DOHH2 (cell line): ENCODE measurements around the gene GNAO1.

Experiments used
- H3F3A ChIP-seq: fragments of 200-600 bp; sonication (generic), shearing (Covaris generic); 2 replicates; pipeline ENCODE4 v1.6.0; 2016; ENCODE audit warnings: antibody characterized with exemption, mild to moderate bottlenecking; ENCODE audit not compliant: control insufficient read depth, insufficient read depth
- H3K27ac ChIP-seq: fragments of 200-600 bp; sonication (generic); 2 replicates; pipeline ENCODE4 v1.5.1; 2014; ENCODE audit warnings: low read depth, mild to moderate bottlenecking, low read length, moderate library complexity
- H3K27me3 ChIP-seq: fragments of 200-600 bp; sonication (generic); 2 replicates; pipeline ENCODE4 v1.6.1; 2014; ENCODE audit warnings: mild to moderate bottlenecking, low read length, mixed read lengths; ENCODE audit not compliant: control insufficient read depth
- H3K36me3 ChIP-seq: fragments of 200-600 bp; sonication (generic); 2 replicates; pipeline ENCODE4 v1.6.1; 2014; ENCODE audit warnings: mild to moderate bottlenecking, low read length, moderate library complexity, mixed read lengths; ENCODE audit not compliant: control insufficient read depth
- H3K4me1 ChIP-seq: fragments of 200-600 bp; sonication (generic); 2 replicates; pipeline ENCODE4 v1.6.1; 2014; ENCODE audit warnings: mild to moderate bottlenecking, low read length, mixed read lengths; ENCODE audit not compliant: control insufficient read depth
- H3K4me2 ChIP-seq: fragments of 200-600 bp; sonication (generic); 2 replicates; pipeline ENCODE4 v1.6.0; 2014; ENCODE audit warnings: mild to moderate bottlenecking, low read length, moderate library complexity
- H3K4me3 ChIP-seq: fragments of 200-600 bp; sonication (generic); 2 replicates; pipeline ENCODE4 v1.5.1; 2014; ENCODE audit warnings: mild to moderate bottlenecking, low read length, mixed read lengths
- H3K79me2 ChIP-seq: fragments of 200-600 bp; sonication (generic); 2 replicates; pipeline ENCODE4 v1.6.1; 2014; ENCODE audit warnings: mild to moderate bottlenecking, low read length, mixed read lengths; ENCODE audit not compliant: control insufficient read depth
- H3K9me2 ChIP-seq: fragments of 200-600 bp; sonication (generic); replicated peaks from 2 replicates; pipeline ENCODE4 v1.6.1; 2014; ENCODE audit warnings: mild to moderate bottlenecking, low read length, mixed read lengths; ENCODE audit not compliant: control insufficient read depth
- H3K9me3 ChIP-seq: fragments of 200-600 bp; sonication (generic); 2 replicates; pipeline ENCODE4 v1.6.1; 2014; ENCODE audit warnings: antibody characterized with exemption, low read length, mixed read lengths; ENCODE audit not compliant: control insufficient read depth, insufficient read depth
- H4K20me1 ChIP-seq: fragments of 200-600 bp; sonication (generic); 2 replicates; pipeline ENCODE4 v1.6.0; 2014; ENCODE audit warnings: low read depth, mild to moderate bottlenecking, antibody characterized with exemption, low read length, moderate library complexity; ENCODE audit not compliant: control insufficient read depth, insufficient read depth
- EZH2phosphoT487 ChIP-seq: fragments of 200-600 bp; sonication (generic); IDR thresholded peaks from 2 replicates; pipeline ENCODE4 v1.6.1; 2017; ENCODE audit warnings: borderline replicate concordance, mild to moderate bottlenecking, antibody characterized with exemption, low read length, moderate library complexity, mixed read lengths
- TF ChIP-seq, protein P1 (sequence below): fragments of 200-600 bp; sonication (generic); IDR thresholded peaks from one replicate; pipeline ENCODE4 v1.5.1; 2014; ENCODE audit warnings: antibody characterized with exemption, mild to moderate bottlenecking, low read depth, low read length; ENCODE audit not compliant: poor library complexity, severe bottlenecking

The GNAO1 gene

GRCh38 chr16:56320056-56320455 is 128.8 kb downstream of the GNAO1 start:
- Histone ChIP-seq H3K27me3 (peaks cover 9% of the 10 kb centered on the region), H3K4me2 (no peak overlapping the region), H3K36me3 (no peaks in the 10 kb centered on the region), H3K9me3 (no peaks in the 10 kb centered on the region), H3F3A (no peaks in the 10 kb centered on the region), H3K9me2 (no peaks in the 10 kb centered on the region), H3K27ac (no peak overlapping the region), H3K79me2 (no peaks in the 10 kb centered on the region), H4K20me1 (no peaks in the 10 kb centered on the region), H3K4me1 (peaks cover 3% of the 10 kb centered on the region; the same call in 1 of the 2 replicates), H3K4me3 (no peak overlapping the region)
- TF ChIP-seq EZH2phosphoT487 = no peak
- TF ChIP-seq, protein P1, sequence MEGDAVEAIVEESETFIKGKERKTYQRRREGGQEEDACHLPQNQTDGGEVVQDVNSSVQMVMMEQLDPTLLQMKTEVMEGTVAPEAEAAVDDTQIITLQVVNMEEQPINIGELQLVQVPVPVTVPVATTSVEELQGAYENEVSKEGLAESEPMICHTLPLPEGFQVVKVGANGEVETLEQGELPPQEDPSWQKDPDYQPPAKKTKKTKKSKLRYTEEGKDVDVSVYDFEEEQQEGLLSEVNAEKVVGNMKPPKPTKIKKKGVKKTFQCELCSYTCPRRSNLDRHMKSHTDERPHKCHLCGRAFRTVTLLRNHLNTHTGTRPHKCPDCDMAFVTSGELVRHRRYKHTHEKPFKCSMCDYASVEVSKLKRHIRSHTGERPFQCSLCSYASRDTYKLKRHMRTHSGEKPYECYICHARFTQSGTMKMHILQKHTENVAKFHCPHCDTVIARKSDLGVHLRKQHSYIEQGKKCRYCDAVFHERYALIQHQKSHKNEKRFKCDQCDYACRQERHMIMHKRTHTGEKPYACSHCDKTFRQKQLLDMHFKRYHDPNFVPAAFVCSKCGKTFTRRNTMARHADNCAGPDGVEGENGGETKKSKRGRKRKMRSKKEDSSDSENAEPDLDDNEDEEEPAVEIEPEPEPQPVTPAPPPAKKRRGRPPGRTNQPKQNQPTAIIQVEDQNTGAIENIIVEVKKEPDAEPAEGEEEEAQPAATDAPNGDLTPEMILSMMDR = no peak

DNA sequence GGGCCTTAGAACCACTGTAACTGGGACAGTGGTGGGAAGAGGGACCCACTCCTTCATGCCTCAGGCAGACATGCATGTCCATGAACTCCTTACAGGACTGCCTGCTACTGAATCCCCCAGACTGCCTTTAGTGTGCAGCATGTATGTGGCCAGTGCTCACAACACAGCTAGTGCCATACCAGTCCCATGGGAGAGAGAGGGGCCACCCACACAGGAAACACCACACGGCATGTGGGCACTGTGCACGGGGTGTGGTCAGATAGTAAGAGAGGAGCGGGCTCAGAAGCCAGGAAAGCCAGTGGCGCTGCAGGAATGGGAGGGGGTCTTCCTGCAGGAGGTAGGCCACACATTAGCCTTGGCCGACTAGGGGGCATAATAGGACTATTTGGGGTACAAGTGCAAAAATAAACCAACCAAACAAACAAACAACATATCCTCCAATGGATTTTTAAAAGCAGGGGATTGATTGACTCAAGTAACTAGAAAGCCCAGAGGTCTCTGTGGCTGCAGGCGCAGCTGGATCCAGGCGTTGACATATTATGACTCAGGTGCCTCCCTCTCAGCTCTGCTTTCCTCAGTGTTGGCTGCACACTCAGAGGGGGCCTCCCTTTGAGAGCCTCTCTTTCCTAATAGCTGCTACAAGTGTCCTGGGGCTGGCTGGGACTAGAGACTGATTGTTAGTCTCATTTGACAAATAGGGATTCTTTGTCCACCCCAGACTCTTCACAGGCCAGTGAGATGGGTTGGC is 129.7 kb downstream of the GNAO1 start:
- no peaks in the 10 kb centered on the region for H3K79me2 ChIP-seq
- H3K27ac ChIP-seq = no peak overlapping the region
- no peaks in the 10 kb centered on the region for H3F3A ChIP-seq
- no peaks in the 10 kb centered on the region for H3K9me3 ChIP-seq
- no peak overlapping the region for H3K4me3 ChIP-seq
- no peaks in the 10 kb centered on the region for H3K9me2 ChIP-seq
- H4K20me1 ChIP-seq = no peaks in the 10 kb centered on the region
- no peak for TF ChIP-seq EZH2phosphoT487
- TF ChIP-seq, protein P1 = no peak
- no peak overlapping the region for H3K4me2 ChIP-seq
- peaks cover 3% of the 10 kb centered on the region; the same call in 1 of the 2 replicates for H3K4me1 ChIP-seq
- no peaks in the 10 kb centered on the region for H3K36me3 ChIP-seq
- H3K27me3 ChIP-seq = peaks cover 9% of the 10 kb centered on the region

DNA sequence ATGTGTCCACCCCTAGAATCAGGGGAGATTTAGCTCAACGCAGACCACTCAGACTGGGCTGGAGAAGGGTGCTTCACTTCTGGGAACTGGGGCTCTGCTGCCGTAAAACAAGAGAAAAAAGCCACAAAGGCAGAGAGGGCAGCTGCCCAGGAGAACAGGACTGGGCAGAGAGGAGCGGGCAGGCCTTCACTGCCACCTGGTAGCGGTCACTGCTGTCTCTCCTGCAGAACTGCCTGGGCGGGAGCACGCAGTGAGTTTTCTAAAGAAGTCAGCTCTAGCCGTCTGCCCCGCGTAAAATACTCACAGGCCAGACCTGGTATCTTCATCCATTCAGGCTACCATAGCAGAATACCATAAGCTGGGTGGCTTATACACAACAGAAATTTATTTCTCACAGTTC is 130.3 kb downstream of the GNAO1 start:
- TF ChIP-seq, protein P1 = no peak
- no peak for TF ChIP-seq EZH2phosphoT487
- Histone ChIP-seq H3K27ac (no peak overlapping the region), H3K4me1 (peaks cover 3% of the 10 kb centered on the region; the same call in 1 of the 2 replicates), H3K4me3 (no peak overlapping the region), H3K36me3 (no peaks in the 10 kb centered on the region), H3K4me2 (no peak overlapping the region), H3F3A (no peaks in the 10 kb centered on the region), H4K20me1 (no peaks in the 10 kb centered on the region), H3K79me2 (no peaks in the 10 kb centered on the region), H3K9me2 (no peaks in the 10 kb centered on the region), H3K27me3 (peaks cover 9% of the 10 kb centered on the region), H3K9me3 (no peaks in the 10 kb centered on the region)
